PC-9 (cell line): ENCODE measurements around the gene AFAP1L2.

Source experiments
- EZH2 ChIP-seq: fragments of 200-600 bp; sonication (generic); IDR thresholded peaks from 2 replicates; pipeline ENCODE4 v1.8.0; 2017; ENCODE audit warnings: antibody characterized with exemption, low read depth
- TF ChIP-seq, protein P1 (sequence below): fragments of 200-600 bp; sonication (generic); conservative IDR thresholded peaks from 2 replicates; pipeline ENCODE4 v1.6.1; 2017; ENCODE audit warnings: mixed run types, antibody characterized with exemption, mild to moderate bottlenecking, moderate library complexity

DNA sequence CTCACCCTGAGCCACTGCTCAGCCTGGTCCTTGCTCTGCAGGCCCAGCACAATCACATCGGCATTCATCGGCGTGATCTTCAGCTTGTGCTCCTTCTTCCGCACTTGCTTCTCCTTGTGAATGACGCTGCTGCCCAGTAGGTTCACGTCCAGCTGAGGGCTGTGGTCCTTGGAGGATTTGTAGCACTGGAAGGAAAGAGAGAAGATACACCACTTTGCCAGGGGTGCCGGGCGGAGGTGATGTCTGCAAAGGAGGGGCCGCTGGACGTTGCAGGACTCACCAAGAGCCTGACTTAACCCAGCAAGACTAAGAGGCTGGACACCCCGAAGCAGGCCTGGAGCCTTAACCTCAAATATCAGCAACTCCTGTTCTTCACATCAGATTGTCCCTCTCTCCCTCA is 90.4 kb downstream of the AFAP1L2 start:
- TF ChIP-seq, protein P1, sequence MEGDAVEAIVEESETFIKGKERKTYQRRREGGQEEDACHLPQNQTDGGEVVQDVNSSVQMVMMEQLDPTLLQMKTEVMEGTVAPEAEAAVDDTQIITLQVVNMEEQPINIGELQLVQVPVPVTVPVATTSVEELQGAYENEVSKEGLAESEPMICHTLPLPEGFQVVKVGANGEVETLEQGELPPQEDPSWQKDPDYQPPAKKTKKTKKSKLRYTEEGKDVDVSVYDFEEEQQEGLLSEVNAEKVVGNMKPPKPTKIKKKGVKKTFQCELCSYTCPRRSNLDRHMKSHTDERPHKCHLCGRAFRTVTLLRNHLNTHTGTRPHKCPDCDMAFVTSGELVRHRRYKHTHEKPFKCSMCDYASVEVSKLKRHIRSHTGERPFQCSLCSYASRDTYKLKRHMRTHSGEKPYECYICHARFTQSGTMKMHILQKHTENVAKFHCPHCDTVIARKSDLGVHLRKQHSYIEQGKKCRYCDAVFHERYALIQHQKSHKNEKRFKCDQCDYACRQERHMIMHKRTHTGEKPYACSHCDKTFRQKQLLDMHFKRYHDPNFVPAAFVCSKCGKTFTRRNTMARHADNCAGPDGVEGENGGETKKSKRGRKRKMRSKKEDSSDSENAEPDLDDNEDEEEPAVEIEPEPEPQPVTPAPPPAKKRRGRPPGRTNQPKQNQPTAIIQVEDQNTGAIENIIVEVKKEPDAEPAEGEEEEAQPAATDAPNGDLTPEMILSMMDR, result no peak
- TF ChIP-seq EZH2, result no peak
